GM12875 (cell line): Measurements from ENCODE around the gene EDA2R.

Source experiments
- H3K4me3 ChIP-seq: one replicate; pipeline ENCODE4 v1.5.1; 2011; ENCODE audit warnings: low read depth, low read length, control low read depth
- CTCF ChIP-seq: IDR thresholded peaks from 2 replicates; pipeline ENCODE4 v1.5.1; 2011; ENCODE audit warnings: low read depth, mild to moderate bottlenecking, control low read depth, inconsistent platforms, low read length, moderate library complexity, borderline replicate concordance; ENCODE audit not compliant: insufficient read depth

EDA2R gene

GRCh38 chrX:66674506-66674905 lies 35.6 kb upstream of the EDA2R start:
- no peak overlapping the region for H3K4me3 ChIP-seq
- TF ChIP-seq CTCF = no peak

- no peak for TF ChIP-seq CTCF
- no peak overlapping the region for H3K4me3 ChIP-seq
These were observed 33.2 kb upstream of the EDA2R start for GRCh38 chrX:66672106-66672505.

- TF ChIP-seq CTCF = no peak
- no peak overlapping the region for H3K4me3 ChIP-seq
These were observed 15.5 kb upstream of the EDA2R start for GRCh38 chrX:66654411-66654810.

- TF ChIP-seq CTCF = no peak
- no peak overlapping the region for H3K4me3 ChIP-seq
These were observed 3.5 kb downstream of the EDA2R start for GRCh38 chrX:66635360-66635759.

- H3K4me3 ChIP-seq = no peak overlapping the region
- no peak for TF ChIP-seq CTCF
These were observed 4.6 kb downstream of the EDA2R start for GRCh38 chrX:66634272-66634671.

- H3K4me3 ChIP-seq = no peak overlapping the region
- TF ChIP-seq CTCF = no peak
These were observed 5.3 kb downstream of the EDA2R start for GRCh38 chrX:66633541-66633940.

- H3K4me3 ChIP-seq = no peak overlapping the region
- no peak for TF ChIP-seq CTCF
These were observed 5.9 kb downstream of the EDA2R start for GRCh38 chrX:66632981-66633380.
